GM21447 (cell line): Measurements from ENCODE around the gene TPD52L2.
"Not testable (repeated sequence)": the region's sequence is repeated elsewhere in the genome, so short reads cannot be mapped to it uniquely, and the experiment has no call there.

ENCODE experiments used
- ATAC-seq: cut with Tn5 transposase; IDR thresholded peaks from one replicate; pipeline ENCODE4 v1.9.1; 2021; ENCODE audit not compliant: unreplicated experiment

The TPD52L2 gene

GRCh38 chr20:63895202-63895951, 30.3 kb downstream of the TPD52L2 start:
- ATAC-seq, result peak; percentile 10

DNA sequence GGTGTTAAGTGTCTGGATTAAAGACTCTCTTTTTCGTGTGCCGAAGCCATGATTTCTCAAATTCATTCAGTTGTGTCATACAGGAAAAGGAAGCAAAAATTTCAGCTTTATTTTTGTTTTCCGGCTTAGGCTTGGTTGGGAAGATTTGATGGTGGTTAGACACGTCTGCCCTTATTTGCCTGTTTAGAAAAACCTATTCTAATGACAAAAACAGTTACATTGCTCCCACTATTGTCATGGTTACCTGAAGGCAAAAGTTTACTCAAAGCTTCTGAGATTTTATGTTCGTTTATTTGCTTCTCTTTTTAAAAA, 30.8 kb downstream of the TPD52L2 start:
- ATAC-seq, result peak; percentile 14

GRCh38 chr20:63896264-63897105, 31.4 kb downstream of the TPD52L2 start:
- ATAC-seq, result peak; percentile 42

- no peak for ATAC-seq
Measured at GRCh38 chr20:63897978-63898561, 33.0 kb downstream of the TPD52L2 start.

DNA sequence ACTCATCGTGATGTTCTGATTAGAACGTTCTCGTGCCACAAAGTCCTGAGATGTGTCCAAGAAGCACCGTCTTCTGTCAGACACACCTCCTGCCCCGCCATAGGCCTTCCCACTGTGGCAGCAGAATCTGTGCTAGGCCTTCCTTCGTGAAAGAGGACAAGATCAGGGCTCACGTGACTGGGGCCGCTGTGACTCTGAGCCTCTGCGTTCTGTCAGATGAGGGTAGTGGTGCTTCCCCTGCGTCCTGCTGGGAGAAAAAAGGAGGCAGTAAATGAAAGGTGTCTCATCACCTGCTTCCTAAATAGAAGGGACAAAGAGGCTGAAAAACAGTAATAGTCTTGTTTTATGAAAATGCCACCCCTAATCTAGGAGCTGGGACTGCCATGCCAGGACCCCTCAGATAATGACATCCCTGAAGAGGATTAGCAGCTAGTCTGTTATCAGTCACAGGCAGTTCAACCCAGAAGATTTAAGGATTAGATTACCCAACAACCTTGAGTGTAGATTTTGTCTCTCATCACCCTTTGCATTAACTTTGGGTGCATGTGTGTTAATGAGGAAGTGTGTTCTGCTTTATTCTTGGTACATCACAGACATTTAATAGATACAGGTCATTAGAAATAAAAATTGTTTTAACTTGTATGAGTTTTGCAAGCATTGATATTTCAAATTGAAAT, 34.0 kb downstream of the TPD52L2 start:
- no peak for ATAC-seq

GRCh38 chr20:63900413-63900812, 35.3 kb downstream of the TPD52L2 start:
- no peak for ATAC-seq

- ATAC-seq, result no peak
Measured at GRCh38 chr20:63903796-63904561, 38.9 kb downstream of the TPD52L2 start.

DNA sequence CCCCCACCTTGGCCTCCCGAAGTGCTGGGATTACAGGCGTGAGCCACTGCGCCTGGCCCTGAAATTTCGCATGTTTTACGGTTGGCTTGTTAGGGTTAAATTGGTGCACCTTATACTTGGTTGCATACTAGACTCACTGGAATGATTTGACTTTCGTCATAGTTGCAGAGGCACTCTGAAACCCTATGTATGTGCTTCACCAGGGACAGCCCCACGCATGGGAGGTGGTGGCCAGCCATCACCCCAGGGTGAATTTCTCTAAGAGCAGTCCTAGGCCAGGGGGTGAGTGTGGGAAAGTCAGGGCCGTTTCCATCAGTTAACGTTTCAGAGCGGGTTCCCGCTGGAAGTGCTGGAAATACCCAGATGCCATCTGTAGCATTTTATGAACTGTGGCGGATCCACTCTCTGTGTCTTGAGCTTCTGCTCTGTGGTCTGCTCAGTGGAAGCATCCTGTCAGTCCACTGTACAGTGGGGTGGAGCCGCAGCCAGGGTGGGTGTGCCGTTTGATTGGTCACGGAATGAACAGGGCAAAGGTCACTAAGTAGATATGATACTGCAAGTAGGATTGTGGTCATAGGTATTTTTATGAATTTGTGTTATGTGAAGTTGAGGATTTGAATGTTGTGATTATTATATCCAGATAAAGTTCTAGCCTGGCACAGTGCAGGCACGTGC, 43.1 kb downstream of the TPD52L2 start:
- ATAC-seq, result no peak

- ATAC-seq, result no peak
Measured at GRCh38 chr20:63911176-63911575, 46.1 kb downstream of the TPD52L2 start.

GRCh38 chr20:63913768-63914167, 48.7 kb downstream of the TPD52L2 start:
- ATAC-seq, result no peak

DNA sequence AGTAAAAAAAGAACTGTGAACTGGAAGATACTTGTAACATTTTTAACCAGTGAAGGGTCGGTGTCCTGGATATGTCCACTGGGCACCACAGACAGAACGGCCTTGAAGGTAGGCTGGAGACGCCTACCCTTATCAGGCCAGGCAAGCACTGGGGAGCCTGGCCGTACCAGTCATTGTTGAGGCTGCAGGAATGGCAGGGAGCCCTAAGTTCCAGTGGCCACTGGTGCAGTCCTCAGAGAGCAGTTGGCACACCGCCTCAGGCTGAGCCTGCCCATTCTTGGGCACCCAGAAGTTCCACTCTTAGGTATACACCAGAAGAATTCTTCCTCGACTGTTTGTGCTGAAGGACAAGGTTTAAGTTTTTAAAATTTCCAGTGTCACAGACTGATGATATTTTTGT, 50.4 kb downstream of the TPD52L2 start:
- no peak for ATAC-seq

DNA sequence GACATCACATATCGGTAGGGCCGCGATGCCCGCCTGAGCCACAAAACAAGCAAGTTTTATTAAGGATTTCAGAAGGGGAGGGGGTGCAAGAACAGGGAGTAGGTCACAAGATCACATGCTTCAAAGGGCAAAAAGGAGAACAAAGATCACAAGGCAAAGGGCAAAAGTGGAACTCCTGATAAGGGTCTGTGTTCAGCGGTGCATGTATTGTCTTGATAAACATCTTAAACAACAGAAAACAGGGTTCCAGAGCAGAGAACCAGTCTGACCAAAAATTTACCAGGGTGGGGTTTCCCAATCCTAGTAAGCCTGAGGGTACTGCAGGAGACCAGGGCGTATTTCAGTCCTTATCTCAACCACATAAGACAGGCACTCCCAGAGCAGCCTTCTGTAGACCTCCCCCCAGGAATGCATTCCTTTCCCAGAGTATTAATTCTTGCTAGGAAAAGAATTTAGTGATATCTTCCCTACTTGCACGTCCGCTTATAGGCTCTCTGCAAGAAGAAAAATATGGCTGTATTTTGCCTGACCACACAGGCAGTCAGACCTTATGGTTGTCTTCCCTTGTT, 51.4 kb downstream of the TPD52L2 start:
- not testable (repeated sequence) for ATAC-seq

DNA sequence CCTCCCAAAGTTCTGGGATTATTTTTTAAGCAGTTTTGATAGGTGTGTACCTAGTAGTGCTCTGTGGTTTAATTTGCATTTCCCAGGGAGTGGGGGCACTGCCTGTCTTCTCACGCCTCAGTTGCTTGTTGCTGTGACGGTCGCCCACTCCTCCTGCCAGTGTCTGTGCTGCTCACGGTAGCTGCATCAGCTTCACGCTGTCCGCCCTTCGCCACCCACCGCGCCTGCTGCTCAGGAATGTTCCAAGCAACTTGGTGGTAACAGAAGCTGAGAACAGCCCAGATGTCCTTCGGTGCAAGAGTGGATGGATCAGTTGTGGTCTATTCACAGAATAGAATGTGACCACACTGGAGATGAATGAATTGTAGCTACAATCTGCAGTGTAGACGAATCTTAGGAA, 52.7 kb downstream of the TPD52L2 start:
- ATAC-seq, result no peak

- ATAC-seq, result no peak
Measured at GRCh38 chr20:63919130-63919529, 54.1 kb downstream of the TPD52L2 start.

GRCh38 chr20:63920226-63920625, 55.2 kb downstream of the TPD52L2 start:
- no peak for ATAC-seq

DNA sequence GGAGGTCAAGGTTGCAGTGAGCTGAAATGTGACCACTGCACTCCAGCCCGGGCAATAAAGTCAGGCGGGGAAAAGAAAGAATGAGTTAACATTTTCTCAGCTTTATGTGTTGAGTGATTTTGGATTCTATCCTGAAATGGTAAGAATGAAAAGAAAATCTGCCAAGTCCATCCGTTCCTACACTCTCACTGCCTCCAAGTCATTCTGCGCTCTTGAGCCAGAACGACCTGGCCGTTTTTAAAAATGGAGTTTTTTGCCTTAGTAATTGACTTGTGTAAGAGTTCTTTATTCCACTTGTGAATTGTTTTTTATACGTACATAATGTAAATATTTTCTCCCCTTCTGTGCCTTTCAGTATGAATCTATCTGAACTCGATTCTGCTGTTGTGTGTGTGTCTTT, 58.6 kb downstream of the TPD52L2 start:
- no peak for ATAC-seq

- no peak for ATAC-seq
Measured at GRCh38 chr20:63924241-63924640, 59.2 kb downstream of the TPD52L2 start.

- ATAC-seq, result no peak
Measured at GRCh38 chr20:63926298-63926697, 61.2 kb downstream of the TPD52L2 start.

DNA sequence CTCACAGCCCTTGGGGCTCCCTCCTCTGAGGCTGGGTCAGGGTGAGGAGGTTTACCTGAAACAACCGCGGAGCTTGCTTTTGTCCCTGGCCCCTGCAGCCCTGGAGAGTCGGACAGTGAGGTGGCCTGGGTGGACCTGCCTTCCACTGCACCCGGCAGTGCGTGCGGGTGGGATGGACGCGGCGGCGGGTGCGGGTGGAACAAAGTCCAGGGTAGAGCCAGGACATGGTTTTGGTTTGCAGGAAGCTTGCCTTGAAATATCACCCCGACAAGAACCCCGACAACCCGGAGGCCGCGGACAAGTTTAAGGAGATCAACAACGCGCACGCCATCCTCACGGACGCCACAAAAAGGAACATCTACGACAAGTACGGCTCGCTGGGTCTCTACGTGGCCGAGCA, 64.0 kb downstream of the TPD52L2 start:
- ATAC-seq, result no peak

DNA sequence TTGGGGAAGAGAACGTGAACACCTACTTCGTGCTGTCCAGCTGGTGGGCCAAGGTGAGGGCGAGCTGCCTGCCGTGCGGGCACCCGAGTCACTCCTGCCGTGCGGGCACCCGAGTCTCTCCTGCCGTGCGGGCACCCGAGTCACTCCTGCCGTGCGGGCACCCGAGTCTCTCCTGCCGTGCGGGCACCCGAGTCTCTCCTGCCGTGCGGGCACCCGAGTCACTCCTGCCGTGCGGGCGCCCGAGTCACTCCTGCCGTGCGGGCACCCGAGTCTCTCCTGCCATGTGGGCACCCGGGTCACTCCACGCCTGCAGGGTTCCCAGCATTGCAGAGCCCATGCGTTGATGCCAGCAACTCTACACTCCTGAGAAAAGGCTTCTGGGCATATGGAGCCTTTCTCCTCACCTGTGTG, 64.4 kb downstream of the TPD52L2 start:
- ATAC-seq, result not testable (repeated sequence)
